ENCODE data around the gene MID1.

The MID1 gene

DNA sequence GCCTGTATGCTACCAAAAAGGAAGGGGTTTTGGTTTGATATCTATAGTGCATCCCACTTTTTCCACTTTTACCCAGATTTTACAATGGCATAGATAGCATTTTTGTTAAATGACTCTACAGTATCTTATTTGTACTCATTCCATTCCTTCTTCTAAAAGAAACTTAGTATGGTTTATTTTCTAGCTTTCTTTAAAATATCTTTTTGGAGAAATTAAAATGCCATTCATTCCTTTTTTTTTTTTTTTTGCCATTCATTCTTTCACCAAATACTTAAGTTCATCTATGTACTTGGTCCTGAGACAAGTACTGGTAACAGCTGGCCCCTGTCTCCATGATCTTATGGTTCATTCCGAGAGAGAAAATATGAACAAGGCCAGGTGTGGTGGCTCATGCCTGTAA lies 49.1 kb downstream of the MID1 start:
- H3K36me3 ChIP-seq (ENCODE audit: insufficient read depth, low read length), result peaks cover 6% of the 10 kb centered on the region
- no peaks in the 10 kb centered on the region for H3K27me3 ChIP-seq (ENCODE audit: control insufficient read depth in 1 of 2, insufficient read depth in 2 of 2, low read length in 2 of 2)
- peaks cover 7% of the 10 kb centered on the region for H3K4me1 ChIP-seq (ENCODE audit: insufficient read depth, low read length)
- H3K9ac ChIP-seq (ENCODE audit: low read length), result no peak overlapping the region
- H3K4me3 ChIP-seq (ENCODE audit: low read depth in 1 of 2, low read length in 2 of 2), result no peak overlapping the region
- H3K9me3 ChIP-seq (ENCODE audit: low read length), result no peaks in the 10 kb centered on the region
- no peak overlapping the region for H3K27ac ChIP-seq (ENCODE audit: low read depth, low read length)

DNA sequence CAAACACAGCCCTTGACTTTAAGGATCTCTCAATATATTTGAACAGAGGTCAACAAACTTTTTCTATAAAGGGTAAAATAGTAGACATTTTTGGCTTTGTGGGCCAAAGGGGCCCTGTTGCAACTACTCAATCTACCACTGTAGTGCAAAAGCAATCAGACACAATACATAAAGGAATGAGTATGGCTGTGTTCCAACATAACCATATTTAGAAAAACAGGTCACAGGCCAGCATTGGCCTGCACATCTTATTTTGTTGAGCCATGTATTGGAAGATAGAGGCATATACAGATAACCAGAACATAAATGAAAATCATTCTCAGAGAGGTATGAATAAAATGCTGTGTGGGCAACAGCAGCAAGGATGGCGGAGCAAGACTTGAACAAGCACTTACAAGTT lies 49.8 kb downstream of the MID1 start:
- H3K27ac ChIP-seq (ENCODE audit: low read depth, low read length), result no peak overlapping the region
- H3K4me1 ChIP-seq (ENCODE audit: insufficient read depth, low read length), result peaks cover 7% of the 10 kb centered on the region
- no peak overlapping the region for H3K4me3 ChIP-seq (ENCODE audit: low read depth in 1 of 2, low read length in 2 of 2)
- no peaks in the 10 kb centered on the region for H3K27me3 ChIP-seq (ENCODE audit: control insufficient read depth in 1 of 2, insufficient read depth in 2 of 2, low read length in 2 of 2)
- H3K9me3 ChIP-seq (ENCODE audit: low read length), result no peaks in the 10 kb centered on the region
- peaks cover 6% of the 10 kb centered on the region for H3K36me3 ChIP-seq (ENCODE audit: insufficient read depth, low read length)
- no peak overlapping the region for H3K9ac ChIP-seq (ENCODE audit: low read length)

DNA sequence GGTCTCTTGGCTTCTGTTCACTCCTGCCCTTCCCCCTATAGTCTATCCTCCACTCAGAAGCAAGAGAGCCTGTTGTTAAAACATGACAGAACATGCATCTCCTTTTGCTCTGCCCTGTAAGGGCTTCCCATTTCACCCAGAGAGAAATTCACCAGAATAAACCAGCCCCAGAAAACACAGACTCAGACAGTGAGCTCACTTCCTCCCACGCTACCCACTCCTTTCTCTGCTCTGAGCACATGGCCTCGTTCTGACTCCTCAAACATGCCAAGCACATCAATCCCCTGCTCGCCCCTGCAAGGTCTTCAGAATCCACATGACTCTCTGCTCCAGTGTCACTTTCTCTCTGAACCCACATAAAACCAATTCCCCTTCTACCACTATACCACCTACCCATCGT lies 50.4 kb downstream of the MID1 start:
- Histone ChIP-seq H3K9ac (ENCODE audit: low read length) (no peak overlapping the region), H3K4me1 (ENCODE audit: insufficient read depth, low read length) (peaks cover 7% of the 10 kb centered on the region), H3K4me3 (ENCODE audit: low read depth in 1 of 2, low read length in 2 of 2) (no peak overlapping the region), H3K36me3 (ENCODE audit: insufficient read depth, low read length) (peaks cover 6% of the 10 kb centered on the region), H3K27me3 (ENCODE audit: control insufficient read depth in 1 of 2, insufficient read depth in 2 of 2, low read length in 2 of 2) (no peaks in the 10 kb centered on the region), H3K27ac (ENCODE audit: low read depth, low read length) (no peak overlapping the region), H3K9me3 (ENCODE audit: low read length) (no peaks in the 10 kb centered on the region)

DNA sequence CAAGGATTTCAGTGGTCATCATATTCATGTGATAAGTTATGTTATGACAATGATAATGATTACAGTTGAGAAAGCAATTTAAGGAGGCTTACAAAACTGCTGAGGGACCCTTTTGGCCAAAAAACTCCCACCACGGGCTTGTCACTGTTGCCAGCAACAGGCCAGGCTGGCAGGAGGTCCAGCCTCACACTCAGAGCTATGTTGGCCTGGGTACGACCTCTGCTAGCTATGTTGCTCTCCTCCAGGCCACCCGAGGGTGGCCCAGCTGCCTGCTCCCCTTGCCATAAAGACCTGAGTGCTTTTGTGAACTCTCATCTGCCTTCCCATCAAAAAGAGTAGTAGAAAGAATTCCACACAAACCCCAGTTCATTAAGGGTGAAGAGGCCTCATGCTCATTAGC lies 52.0 kb downstream of the MID1 start:
- H3K9ac ChIP-seq (ENCODE audit: low read length), result no peak overlapping the region
- H3K36me3 ChIP-seq (ENCODE audit: insufficient read depth, low read length), result peaks cover 6% of the 10 kb centered on the region
- H3K9me3 ChIP-seq (ENCODE audit: low read length), result no peaks in the 10 kb centered on the region
- H3K4me3 ChIP-seq (ENCODE audit: low read depth in 1 of 2, low read length in 2 of 2), result no peak overlapping the region
- H3K27ac ChIP-seq (ENCODE audit: low read depth, low read length), result no peak overlapping the region
- no peaks in the 10 kb centered on the region for H3K27me3 ChIP-seq (ENCODE audit: control insufficient read depth in 1 of 2, insufficient read depth in 2 of 2, low read length in 2 of 2)
- H3K4me1 ChIP-seq (ENCODE audit: insufficient read depth, low read length), result peaks cover 7% of the 10 kb centered on the region

DNA sequence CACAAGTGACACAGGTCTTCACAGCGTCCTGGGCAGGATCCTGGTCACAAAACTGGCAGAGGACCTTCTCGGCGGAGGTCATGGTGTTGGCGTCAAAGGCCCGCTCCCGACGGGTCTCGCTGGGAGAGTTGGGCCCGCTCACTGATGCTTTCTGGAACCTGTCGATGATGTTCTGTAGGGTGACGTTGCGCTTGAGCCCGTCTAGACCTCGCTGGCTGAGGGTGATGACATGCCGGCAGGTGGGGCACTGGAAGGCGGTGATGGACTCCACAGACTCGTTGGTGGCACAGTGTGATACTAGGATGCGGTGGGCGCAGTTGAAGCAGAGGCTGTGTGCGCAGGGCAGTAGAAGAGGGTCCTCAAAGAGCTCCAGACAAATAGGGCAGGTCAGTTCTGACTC lies 53.2 kb downstream of the MID1 start:
- Histone ChIP-seq H3K9me3 (ENCODE audit: low read length) (no peaks in the 10 kb centered on the region), H3K4me3 (ENCODE audit: low read depth in 1 of 2, low read length in 2 of 2) (no peak overlapping the region), H3K9ac (ENCODE audit: low read length) (no peak overlapping the region), H3K36me3 (ENCODE audit: insufficient read depth, low read length) (peaks cover 6% of the 10 kb centered on the region), H3K4me1 (ENCODE audit: insufficient read depth, low read length) (peaks cover 7% of the 10 kb centered on the region), H3K27me3 (ENCODE audit: control insufficient read depth in 1 of 2, insufficient read depth in 2 of 2, low read length in 2 of 2) (no peaks in the 10 kb centered on the region), H3K27ac (ENCODE audit: low read depth, low read length) (no peak overlapping the region)

DNA sequence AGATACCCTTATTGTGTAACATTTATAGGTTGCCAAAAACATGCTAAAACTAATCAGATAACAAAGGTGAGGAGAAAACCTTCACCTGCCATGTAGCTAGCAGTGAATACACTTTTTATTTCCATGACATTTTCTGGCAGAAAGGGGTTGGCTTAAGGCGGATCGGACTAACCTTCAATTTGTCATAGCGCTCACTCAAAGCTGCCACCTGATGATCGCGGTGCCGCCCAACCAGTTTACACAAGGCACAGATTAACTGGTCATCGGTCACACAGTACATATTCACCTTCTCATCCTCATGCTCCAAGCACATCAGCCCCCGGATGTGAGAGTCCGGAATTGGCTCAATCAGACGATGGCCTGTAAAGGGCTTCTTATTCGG lies 53.7 kb downstream of the MID1 start:
- no peak overlapping the region for H3K9ac ChIP-seq (ENCODE audit: low read length)

DNA sequence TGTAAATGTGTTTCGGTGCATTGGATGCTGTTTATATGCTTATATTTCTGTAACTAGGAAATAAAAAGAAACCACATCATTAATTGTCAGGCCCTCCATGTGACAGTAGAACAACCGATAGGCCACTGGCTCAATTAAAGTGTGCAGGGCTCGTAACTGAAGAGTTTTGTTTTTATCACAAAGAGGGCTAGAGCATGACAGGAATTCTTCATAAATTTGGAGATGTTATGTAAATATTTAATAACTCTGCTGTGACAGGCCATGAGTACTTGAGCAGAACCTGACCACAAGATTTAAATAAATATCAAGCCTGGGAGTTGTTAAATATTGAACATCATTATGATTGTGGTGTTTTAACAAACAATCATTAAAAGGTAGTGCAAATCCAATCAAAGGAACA lies 55.9 kb downstream of the MID1 start:
- H3K9ac ChIP-seq (ENCODE audit: low read length), result no peak overlapping the region
- no peak overlapping the region for H3K27ac ChIP-seq (ENCODE audit: low read depth, low read length)
- H3K27me3 ChIP-seq (ENCODE audit: control insufficient read depth in 1 of 2, insufficient read depth in 2 of 2, low read length in 2 of 2), result no peaks in the 10 kb centered on the region
- peaks cover 6% of the 10 kb centered on the region for H3K36me3 ChIP-seq (ENCODE audit: insufficient read depth, low read length)
- peaks cover 3% of the 10 kb centered on the region for H3K4me1 ChIP-seq (ENCODE audit: insufficient read depth, low read length)
- H3K4me3 ChIP-seq (ENCODE audit: low read depth in 1 of 2, low read length in 2 of 2), result no peak overlapping the region
- no peaks in the 10 kb centered on the region for H3K9me3 ChIP-seq (ENCODE audit: low read length)

More for the DNA sequence above, 53.7 kb downstream of the MID1 start:
- Histone ChIP-seq H3K4me1 (ENCODE audit: insufficient read depth, low read length) (peaks cover 7% of the 10 kb centered on the region), H3K27ac (ENCODE audit: low read depth, low read length) (no peak overlapping the region), H3K27me3 (ENCODE audit: control insufficient read depth in 1 of 2, insufficient read depth in 2 of 2, low read length in 2 of 2) (no peaks in the 10 kb centered on the region), H3K4me3 (ENCODE audit: low read depth in 1 of 2, low read length in 2 of 2) (no peak overlapping the region), H3K9me3 (ENCODE audit: low read length) (no peaks in the 10 kb centered on the region), H3K36me3 (ENCODE audit: insufficient read depth, low read length) (peaks cover 6% of the 10 kb centered on the region)

DNA sequence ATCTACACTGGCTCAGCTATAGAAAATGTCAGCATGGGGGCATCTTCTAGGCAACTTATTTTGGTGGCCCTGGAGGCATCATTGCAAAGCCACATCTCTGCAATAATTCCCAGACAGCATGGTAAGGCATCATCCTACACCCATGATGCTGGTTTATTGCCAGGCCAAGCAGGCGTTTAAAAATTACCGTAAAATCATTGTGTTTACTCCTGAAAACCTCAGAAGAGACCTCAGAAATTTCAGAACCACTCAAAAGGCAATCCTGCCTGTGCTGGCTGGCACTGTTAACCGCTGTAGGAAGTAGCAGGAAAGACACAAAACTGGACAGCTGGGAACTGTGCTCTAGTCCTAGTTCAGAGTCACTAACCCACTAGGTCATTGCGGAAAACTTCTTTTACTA lies 63.2 kb downstream of the MID1 start:
- no peak overlapping the region for H3K4me3 ChIP-seq (ENCODE audit: low read depth in 1 of 2, low read length in 2 of 2)
- no peaks in the 10 kb centered on the region for H3K9me3 ChIP-seq (ENCODE audit: low read length)
- no peak overlapping the region for H3K9ac ChIP-seq (ENCODE audit: low read length)
- H3K36me3 ChIP-seq (ENCODE audit: insufficient read depth, low read length), result no peaks in the 10 kb centered on the region
- no peak overlapping the region for H3K27ac ChIP-seq (ENCODE audit: low read depth, low read length)
- peaks cover 5% of the 10 kb centered on the region for H3K4me1 ChIP-seq (ENCODE audit: insufficient read depth, low read length)
- H3K27me3 ChIP-seq (ENCODE audit: control insufficient read depth in 1 of 2, insufficient read depth in 2 of 2, low read length in 2 of 2), result peaks cover 0 to 3% of the 10 kb centered on the region in 2 donors

DNA sequence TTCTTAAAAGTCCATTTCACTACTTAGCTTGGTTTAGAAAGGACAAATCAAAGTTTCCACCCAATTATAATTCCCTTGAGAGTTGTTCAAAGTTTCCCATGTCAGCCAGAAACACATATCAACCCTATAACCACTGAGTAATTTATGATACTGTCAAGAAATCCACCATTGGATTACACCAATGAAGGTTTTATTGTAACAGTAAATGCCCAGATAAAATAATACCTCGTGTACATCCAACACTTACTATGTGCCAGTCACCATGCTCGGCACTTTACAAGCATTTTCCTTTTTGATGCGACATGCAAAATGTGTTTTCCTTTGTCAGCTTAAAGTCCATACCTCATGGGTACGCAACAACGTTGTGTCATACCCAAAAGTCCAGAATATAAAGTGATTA lies 64.0 kb downstream of the MID1 start:
- Histone ChIP-seq H3K4me1 (ENCODE audit: insufficient read depth, low read length) (peaks cover 5% of the 10 kb centered on the region), H3K4me3 (ENCODE audit: low read depth in 1 of 2, low read length in 2 of 2) (no peak overlapping the region), H3K27me3 (ENCODE audit: control insufficient read depth in 1 of 2, insufficient read depth in 2 of 2, low read length in 2 of 2) (peaks cover 0 to 3% of the 10 kb centered on the region in 2 donors), H3K36me3 (ENCODE audit: insufficient read depth, low read length) (no peaks in the 10 kb centered on the region), H3K9ac (ENCODE audit: low read length) (no peak overlapping the region), H3K9me3 (ENCODE audit: low read length) (no peaks in the 10 kb centered on the region), H3K27ac (ENCODE audit: low read depth, low read length) (no peak overlapping the region)

DNA sequence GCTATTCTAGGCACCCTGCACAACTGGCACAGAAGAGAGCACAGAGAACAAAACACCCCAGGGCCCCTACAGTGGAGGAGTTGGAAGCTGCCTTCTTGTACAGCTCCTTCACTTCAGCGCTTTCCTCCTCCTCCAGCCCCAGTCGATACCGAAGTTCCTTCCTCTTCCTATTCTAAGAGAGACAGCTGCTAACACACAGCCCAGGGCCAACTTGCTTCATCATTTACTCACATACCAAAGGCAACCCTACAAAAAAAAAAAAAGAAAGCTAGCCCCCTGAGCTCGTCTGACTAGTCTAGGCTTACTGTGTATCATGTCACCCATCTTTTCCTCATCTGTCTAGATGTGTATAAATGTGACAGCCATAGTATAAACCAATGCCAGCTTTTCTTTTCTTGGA lies 64.5 kb downstream of the MID1 start:
- H3K9ac ChIP-seq (ENCODE audit: low read length), result no peak overlapping the region
- no peak overlapping the region for H3K4me3 ChIP-seq (ENCODE audit: low read depth in 1 of 2, low read length in 2 of 2)
- peaks cover 0 to 3% of the 10 kb centered on the region in 2 donors for H3K27me3 ChIP-seq (ENCODE audit: control insufficient read depth in 1 of 2, insufficient read depth in 2 of 2, low read length in 2 of 2)
- no peaks in the 10 kb centered on the region for H3K9me3 ChIP-seq (ENCODE audit: low read length)
- no peak overlapping the region for H3K27ac ChIP-seq (ENCODE audit: low read depth, low read length)
- H3K36me3 ChIP-seq (ENCODE audit: insufficient read depth, low read length), result no peaks in the 10 kb centered on the region
- peaks cover 5% of the 10 kb centered on the region for H3K4me1 ChIP-seq (ENCODE audit: insufficient read depth, low read length)

DNA sequence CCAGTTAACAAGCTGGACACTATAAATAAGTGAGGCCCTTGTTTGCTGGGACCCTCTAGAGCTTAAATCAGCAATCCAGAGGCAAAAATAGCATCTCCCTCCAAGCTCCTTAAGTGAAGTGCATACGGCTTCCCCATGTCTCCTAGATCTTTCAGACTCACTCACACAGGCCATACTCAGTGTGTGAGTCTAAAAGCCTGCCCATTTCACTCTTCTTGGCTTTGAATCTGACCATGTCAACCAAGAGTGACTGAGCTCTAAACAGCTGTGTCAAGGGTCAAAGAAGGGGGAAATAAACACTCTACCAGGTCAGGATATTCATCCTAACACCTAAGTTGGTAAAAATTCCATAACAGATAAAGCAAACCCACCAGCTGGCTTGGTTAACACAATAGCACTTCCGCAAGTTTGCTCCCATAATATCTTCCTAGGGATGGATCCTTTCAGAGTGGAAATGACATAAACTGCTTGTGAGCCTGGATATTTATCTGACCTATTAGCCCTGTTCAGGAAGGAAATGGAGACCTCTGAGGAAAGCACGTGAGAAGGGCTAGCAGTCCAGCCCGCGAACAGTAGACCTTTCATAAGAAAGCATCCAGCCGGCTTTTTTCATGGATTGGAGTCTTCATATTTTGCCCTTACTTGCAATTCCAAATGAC lies 65.6 kb downstream of the MID1 start:
- no peak overlapping the region for H3K4me3 ChIP-seq (ENCODE audit: low read depth in 1 of 2, low read length in 2 of 2)
- H3K4me1 ChIP-seq (ENCODE audit: insufficient read depth, low read length), result peaks cover 6% of the 10 kb centered on the region
- H3K9me3 ChIP-seq (ENCODE audit: low read length), result no peaks in the 10 kb centered on the region
- H3K9ac ChIP-seq (ENCODE audit: low read length), result no peak overlapping the region
- H3K36me3 ChIP-seq (ENCODE audit: insufficient read depth, low read length), result no peaks in the 10 kb centered on the region
- peaks cover 0 to 3% of the 10 kb centered on the region in 2 donors for H3K27me3 ChIP-seq (ENCODE audit: control insufficient read depth in 1 of 2, insufficient read depth in 2 of 2, low read length in 2 of 2)
- H3K27ac ChIP-seq (ENCODE audit: low read depth, low read length), result no peak overlapping the region

DNA sequence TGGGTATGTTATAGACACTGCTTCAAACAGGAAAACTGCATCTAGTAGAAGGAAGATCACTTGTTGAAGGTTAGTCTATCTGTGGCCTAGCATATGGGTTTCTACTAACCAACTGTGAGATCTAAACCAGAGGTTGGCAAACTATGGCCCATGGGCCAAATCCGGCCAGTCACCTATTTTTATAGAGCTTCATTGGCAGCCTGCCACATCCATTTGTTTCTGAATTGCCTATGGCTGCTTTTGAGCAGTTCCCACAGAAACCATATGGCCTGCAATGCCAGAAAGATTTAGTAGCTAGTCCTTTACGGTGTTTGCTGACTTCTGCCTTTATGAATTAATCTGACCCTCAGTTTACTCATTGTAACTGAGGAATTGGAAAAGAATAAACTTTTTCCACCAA lies 71.1 kb downstream of the MID1 start:
- H3K9ac ChIP-seq (ENCODE audit: low read length), result no peak overlapping the region
- no peaks in the 10 kb centered on the region for H3K9me3 ChIP-seq (ENCODE audit: low read length)
- peaks cover 10% of the 10 kb centered on the region for H3K4me1 ChIP-seq (ENCODE audit: insufficient read depth, low read length)
- no peaks in the 10 kb centered on the region for H3K27me3 ChIP-seq (ENCODE audit: control insufficient read depth in 1 of 2, insufficient read depth in 2 of 2, low read length in 2 of 2)
- H3K4me3 ChIP-seq (ENCODE audit: low read depth in 1 of 2, low read length in 2 of 2), result no peak overlapping the region
- H3K36me3 ChIP-seq (ENCODE audit: insufficient read depth, low read length), result no peaks in the 10 kb centered on the region
- no peak overlapping the region for H3K27ac ChIP-seq (ENCODE audit: low read depth, low read length)
